HG02970 (cell line): Measurements from ENCODE around the gene SLC1A2.

Experiments used
- ATAC-seq: cut with Tn5 transposase; IDR thresholded peaks from one replicate; pipeline ENCODE4 v1.9.1; 2021; ENCODE audit warnings: mild to moderate bottlenecking, moderate library complexity, moderate number of reproducible peaks; ENCODE audit not compliant: unreplicated experiment, low FRiP score

SLC1A2 gene

DNA sequence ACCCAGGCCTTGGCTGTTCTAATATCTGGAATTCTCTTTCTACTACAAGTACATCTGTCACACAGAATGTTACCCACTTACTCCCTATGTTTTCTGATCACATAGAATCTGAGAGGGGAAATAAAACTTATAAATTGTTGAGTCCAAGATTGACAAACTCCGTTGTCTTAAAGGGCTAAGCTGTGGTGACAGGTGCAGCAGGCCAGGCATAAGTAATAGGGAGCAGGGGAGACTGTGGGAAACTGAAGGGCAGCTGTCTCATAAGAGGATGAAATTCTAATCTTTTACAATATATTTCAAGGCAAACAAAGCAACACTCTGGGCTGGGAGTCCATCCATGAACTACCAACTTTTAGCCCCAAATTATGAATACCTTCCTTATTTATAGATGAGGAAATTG, 133.9 kb downstream of the SLC1A2 start:
- no peak for ATAC-seq

DNA sequence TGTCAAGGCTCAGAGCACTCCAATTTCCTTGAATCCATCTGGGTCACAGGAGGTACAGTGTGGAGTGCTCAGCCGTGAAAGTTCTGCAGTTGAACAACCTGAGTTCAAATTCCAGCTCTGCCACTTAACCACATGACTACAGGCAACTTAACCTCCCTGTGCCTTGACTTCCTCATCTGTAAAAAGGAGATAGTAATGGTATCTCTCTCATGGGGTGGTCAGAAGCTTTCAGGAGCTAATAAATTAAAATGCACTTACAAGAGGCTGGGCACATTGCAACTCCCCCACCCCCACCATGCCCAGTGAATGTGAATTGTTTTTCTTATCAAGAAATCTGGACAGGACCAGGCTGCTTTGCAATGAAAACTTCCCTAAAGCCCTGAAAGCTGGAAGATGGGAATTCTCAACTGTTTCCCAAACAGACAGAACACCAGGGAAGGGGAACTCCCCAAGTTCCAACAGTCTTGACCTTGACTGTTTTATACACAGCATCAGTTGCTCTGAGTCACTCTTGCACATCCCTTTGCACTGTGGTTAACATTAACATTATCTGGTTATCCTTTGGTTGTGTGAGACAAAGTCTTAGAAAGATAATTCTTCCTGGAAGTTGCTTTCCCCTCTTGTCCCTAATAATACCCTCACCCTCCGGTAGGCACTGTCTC, 137.0 kb downstream of the SLC1A2 start:
- ATAC-seq = no peak

GRCh38 chr11:35281169-35281688, 138.1 kb downstream of the SLC1A2 start:
- ATAC-seq = no peak

DNA sequence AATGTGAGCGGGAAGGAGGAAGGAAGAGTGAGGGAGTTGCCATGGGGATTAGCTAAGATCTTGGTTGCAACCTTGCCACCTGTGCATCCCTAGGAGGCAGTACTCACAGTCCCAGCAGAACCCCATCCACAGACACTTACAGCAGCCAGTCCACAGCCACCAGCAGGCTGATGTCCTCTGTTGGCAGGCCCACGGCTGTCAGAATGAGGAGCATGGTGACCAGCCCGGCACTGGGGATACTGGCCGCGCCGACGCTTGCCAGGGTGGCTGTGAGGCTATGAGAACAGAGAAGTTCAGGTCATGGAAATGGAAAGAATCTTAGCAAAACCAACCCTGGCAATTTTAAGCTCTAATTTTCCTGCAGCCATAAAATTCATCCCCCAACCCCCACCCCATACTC, 138.6 kb downstream of the SLC1A2 start:
- no peak for ATAC-seq

DNA sequence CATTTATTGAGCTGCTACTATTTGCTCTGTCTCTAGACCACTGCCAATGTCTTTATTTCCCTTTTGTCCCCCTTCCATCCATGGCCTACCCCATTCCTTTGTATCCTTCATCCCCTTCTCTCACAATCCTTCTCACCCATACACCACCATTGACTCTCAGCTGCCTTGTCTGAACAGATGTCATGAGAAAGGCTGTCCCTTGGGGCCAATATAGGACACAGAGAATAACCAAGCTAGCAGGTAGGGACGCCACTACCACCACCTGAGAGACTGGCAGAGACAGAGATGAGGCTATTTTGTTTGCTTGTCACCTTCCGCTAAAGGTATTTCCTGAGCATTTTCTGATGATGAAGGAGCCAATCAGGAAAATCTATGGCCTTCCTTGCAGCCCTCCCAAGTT, 141.5 kb downstream of the SLC1A2 start:
- ATAC-seq = no peak

DNA sequence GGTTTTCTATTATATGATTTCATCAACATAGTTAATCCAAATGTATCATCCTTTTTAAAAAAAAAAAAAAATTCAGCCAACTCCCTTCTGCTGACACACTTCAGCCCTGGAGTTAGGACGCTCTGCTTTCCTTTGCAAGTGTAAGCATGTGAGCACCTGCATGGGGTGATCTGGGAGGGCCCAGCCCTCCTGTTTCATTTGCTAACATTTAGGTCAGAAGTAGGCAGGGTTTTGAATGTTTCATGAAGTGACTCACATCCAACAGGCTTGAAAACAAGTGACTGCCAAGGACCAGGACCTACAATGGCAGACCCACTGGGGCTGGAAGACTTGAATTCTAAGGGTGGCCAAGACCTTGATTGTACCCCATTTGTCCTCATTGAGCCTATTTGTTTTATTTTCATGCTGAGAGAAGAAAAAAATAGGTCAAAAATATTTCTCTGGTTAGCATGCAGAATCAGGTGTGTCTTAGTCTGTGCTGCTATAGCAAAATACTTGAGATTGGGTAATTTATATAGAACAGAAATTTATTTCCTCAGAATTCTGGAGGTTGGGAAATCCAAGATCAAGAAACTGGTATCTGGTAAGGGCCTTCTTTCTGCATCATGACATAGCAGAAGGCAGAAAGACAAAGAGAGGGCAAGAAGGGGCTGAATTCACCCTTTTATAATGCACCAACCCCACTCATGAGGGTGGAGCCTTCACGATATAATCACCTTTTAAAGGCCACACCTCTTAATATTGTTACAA, 142.8 kb downstream of the SLC1A2 start:
- no peak for ATAC-seq

GRCh38 chr11:35275786-35276170, 143.6 kb downstream of the SLC1A2 start:
- no peak for ATAC-seq

DNA sequence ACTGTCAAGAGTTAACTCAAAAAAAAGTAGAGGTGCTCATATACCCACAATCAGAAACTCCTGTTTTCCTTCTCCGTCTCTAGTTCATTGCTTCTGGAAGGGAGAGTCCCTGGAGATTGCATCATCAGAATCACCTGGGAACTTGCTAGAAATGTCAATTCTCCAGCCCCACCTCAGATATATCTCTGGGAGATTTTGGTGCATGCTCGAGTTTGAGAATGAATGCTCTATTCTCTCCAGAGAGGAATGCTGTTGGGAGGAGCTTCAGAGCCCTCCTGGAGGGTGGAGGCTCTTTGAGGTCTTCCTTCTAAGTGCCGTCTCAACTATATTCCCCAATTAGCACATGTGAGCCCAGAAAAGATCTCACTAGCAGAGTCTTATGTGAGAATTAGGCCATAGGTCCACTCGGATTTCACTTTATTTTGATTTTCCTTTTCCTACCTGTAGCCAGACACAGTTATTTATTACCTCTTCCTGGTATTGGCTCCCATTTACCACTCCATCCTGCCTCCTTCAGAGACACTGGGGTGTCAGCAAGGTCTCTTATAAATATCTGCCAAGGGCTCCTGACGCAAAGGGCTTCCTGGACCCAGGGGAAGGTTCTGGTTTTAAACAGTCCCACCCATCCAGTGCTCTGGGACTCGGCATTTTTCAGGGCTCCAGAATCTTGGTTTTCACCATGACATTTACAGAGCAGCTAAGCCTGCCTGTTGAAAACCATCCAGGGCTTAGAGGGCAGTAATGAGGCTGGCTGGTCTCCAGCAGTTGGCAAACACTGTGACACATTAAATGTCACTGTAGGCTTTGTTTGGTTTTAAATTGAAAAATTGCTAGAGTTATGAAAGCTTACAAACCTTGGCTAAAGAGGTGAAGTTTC, 144.2 kb downstream of the SLC1A2 start:
- no peak for ATAC-seq

GRCh38 chr11:35272391-35272902, 146.9 kb downstream of the SLC1A2 start:
- peak; percentile 71 for ATAC-seq

DNA sequence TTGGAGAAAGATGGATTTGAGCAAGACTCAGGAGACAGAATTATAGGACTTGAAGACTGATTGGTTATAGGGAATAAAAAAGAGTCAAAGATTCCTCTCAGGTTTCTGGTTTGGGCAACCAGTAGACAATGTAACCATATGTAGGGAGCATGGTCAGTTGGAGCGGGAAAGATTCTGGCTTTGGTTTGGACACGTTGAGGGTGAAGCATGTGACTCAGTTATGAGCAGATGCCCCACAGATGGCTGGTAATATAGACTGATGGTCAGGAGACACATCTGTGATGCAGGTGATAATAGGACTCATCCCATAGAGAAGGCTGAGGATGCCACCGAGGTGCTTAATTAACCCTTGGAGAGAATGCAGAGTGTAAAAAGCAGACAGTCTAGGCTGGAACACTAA, 148.3 kb downstream of the SLC1A2 start:
- ATAC-seq = no peak

DNA sequence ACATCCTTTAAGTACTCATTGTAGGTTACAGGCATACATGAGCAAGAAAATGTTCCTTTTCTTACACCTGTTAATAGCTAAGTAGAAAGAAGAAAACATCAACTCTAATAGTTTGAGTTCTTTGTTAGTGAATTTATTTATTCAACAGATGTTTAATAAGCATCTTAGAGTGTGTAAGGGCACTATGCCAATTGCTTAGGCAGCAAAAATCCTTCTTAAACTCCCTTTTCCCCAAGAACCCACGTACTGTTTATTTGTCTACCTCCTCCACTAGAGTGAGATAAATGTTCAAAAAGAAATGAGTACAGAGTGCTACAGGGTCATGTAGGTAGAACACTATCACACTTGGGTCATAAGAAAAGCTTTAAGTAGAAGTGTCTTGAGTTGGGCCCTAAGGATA, 149.0 kb downstream of the SLC1A2 start:
- ATAC-seq = no peak

DNA sequence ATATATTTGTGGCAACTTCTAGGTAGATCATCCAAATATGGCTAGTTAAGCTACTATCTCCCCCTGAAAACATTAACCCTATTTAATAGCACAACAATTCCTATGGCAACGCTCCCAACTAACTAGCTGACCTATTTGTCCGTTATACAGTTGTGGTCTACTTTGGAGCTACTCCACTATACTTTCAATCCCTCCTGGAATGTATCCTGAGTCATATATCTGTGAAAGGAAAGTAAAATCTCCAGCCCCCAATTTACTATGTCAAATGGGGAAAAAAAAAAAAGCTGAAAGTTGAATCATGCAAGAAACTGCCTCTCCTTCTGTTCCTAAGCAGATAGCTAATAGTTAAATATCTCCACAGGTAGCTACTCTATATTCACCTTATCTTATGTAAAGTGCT, 151.9 kb downstream of the SLC1A2 start:
- ATAC-seq = no peak

GRCh38 chr11:35265755-35266454, 153.5 kb downstream of the SLC1A2 start:
- no peak for ATAC-seq

DNA sequence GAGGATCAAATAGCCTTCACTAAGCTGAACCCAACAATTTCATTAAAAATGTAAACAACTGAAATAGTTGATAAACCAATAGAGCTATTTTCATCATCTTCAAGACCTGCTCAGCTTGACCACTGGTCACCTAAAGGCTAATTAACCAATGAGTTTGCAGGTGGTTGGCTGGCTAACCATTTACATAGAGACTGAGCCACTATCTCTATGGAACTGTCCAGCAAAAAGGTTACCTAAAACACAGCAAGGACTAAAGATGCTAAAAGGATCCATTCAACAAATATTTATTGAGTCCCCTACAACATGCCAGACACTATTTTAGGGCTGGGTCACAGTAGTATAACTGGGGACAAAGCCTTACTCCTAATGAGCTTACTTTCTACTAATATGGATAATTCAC, 156.6 kb downstream of the SLC1A2 start:
- no peak for ATAC-seq

- no peak for ATAC-seq
Observed at GRCh38 chr11:35262056-35262455, 157.3 kb downstream of the SLC1A2 start.

DNA sequence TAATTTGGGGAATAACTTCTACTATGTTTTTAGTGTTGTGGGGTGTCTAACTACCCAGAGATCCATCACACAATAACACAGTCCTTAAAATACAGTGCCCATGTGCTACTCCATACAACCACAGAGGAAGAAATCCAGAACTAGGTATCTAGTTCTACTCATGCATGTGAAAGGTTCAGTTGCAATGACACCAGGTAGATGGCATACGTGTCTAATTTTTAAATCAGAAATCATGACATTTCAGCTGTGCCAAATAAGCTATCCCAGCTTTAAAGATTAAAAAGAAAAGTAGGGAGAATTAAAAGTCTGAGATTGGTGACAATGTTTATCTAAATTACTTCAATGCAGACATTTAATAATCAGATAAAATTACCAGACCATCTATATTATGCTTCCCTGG, 158.2 kb downstream of the SLC1A2 start:
- ATAC-seq = no peak

- no peak for ATAC-seq
Observed at GRCh38 chr11:35260342-35260985, 158.9 kb downstream of the SLC1A2 start.

DNA sequence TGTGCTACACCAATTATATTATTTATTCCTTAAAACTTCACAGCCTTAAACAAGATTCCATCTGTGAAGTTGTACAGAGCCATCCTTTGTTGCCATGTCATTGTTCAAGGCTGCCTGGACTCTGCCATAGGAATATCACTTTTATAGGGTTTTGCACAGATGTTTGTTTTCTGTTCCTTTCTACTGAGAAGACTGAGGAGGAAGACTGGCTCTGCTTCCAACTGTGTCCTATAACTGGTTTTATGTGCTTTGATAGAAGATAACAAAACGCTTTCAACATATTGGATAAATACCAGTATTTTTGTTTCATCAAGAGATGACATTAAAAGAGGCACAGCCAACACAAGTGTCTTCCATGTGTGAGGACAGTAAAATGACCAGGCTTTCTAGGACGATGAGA, 159.8 kb downstream of the SLC1A2 start:
- ATAC-seq = no peak

DNA sequence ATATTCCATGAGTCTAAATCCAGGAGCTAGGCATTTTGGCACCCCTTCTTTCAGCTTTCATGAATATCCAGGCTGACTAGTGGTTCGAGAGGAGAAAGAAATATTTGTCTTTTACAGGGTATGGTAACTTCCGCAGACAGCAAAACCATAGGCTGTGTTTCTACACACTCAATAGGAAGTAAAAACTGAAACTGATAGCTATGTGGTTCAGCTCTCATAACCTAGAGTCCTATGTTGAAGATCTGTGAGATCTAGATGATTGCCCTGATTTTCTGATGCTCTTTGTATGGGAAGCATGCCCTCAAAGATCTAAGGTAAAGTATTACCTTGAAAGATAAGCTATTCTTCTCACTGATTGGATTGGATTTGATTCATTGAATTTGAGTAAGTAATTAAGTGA, 162.1 kb downstream of the SLC1A2 start:
- ATAC-seq = peak; percentile 81

- no peak for ATAC-seq
Observed at GRCh38 chr11:35256296-35256695, 163.1 kb downstream of the SLC1A2 start.
